AG08396 (cell line): ENCODE data around the gene ZIC2.

Source experiments
- DNase-seq: peaks from one replicate; pipeline ENCODE4 v3.0.0; 2012; ENCODE audit warnings: low spot score, mixed read lengths

Gene ZIC2

GRCh38 chr13:99974296-99974938 lies 7.2 kb upstream of the ZIC2 start:
- DNase-seq, result no peak

- no peak for DNase-seq
Measured at GRCh38 chr13:99974939-99975561, 6.5 kb upstream of the ZIC2 start.

- DNase-seq, result no peak
Measured at GRCh38 chr13:99975626-99976025, 6.0 kb upstream of the ZIC2 start.

GRCh38 chr13:99976575-99976974 lies 5.0 kb upstream of the ZIC2 start:
- DNase-seq, result no peak

- no peak for DNase-seq
Measured at GRCh38 chr13:99977334-99977911, 4.2 kb upstream of the ZIC2 start.

- no peak for DNase-seq
Measured at GRCh38 chr13:99977912-99978798, 3.4 kb upstream of the ZIC2 start.

- no peak for DNase-seq
Measured at GRCh38 chr13:99978799-99979452, 2.7 kb upstream of the ZIC2 start.

- no peak for DNase-seq
Measured at GRCh38 chr13:99979453-99980200, 2.0 kb upstream of the ZIC2 start.

- peak; percentile 92 for DNase-seq
Measured at GRCh38 chr13:99980201-99980823, 1.3 kb upstream of the ZIC2 start.

- DNase-seq, result no peak
Measured at GRCh38 chr13:99980824-99981734, 505 bp upstream of the ZIC2 start.

GRCh38 chr13:99982036-99982730 lies 599 bp downstream of the ZIC2 start:
- no peak for DNase-seq

- no peak for DNase-seq
Measured at GRCh38 chr13:99982731-99983498, 1.3 kb downstream of the ZIC2 start.

- no peak for DNase-seq
Measured at GRCh38 chr13:99983499-99984401, 2.2 kb downstream of the ZIC2 start.

- no peak for DNase-seq
Measured at GRCh38 chr13:99984461-99985240, 3.1 kb downstream of the ZIC2 start.

GRCh38 chr13:99985241-99985874 lies 3.8 kb downstream of the ZIC2 start:
- DNase-seq, result no peak
